Fibroblast of the conjunctiva (primary cell): Measurements from ENCODE around the gene PCDHGA5.
"Not testable (repeated sequence)": the region's sequence is repeated elsewhere in the genome, so short reads cannot be mapped to it uniquely, and the experiment has no call there.

ENCODE experiments used
- DNase-seq: peaks from one replicate; pipeline ENCODE4 v3.0.0-alpha.2; 2010; ENCODE audit warnings: low read depth

PCDHGA5 gene

GRCh38 chr5:141414548-141415274 lies 50.7 kb downstream of the PCDHGA5 start:
- DNase-seq, result not testable (repeated sequence)

GRCh38 chr5:141415275-141415618 lies 51.3 kb downstream of the PCDHGA5 start:
- DNase-seq, result not testable (repeated sequence)
